ENCODE results near the gene ITGB6. TPM values are rescaled to one million over a fixed set of nuclear protein-coding genes. Genes with fewer than 3 reads are reported as not detected.
A peak's percentile ranks its signal among the peaks of the same experiment; 100 is the strongest.
"Not testable (repeated sequence)": the region's sequence is repeated elsewhere in the genome, so short reads cannot be mapped to it uniquely, and the experiment has no call there.

Gene ITGB6
- total and polyA plus RNA-seq, 5 experiments from 2014 or later, result not detected

DNA sequence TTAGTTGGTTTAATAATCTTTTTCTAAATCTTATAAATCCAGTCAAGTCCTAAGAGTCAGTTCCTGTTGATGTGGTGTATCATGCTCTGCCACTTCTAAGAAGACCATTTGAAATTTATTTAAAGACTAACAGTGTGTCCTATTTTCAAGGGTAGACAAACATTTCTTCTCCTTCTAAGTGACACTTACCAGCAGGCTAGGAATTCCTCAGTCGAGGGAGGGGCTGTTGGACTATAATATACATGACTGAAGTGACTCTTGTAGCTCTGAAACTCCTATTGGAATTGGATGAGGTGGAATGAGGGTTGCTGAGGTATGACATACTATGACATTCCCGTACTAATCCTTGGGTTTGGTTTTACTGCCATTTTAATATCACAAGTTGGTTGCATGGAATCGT is 30.6 kb downstream of the ITGB6 start:
- Mint-ChIP-seq H3K27me3 (no peaks in the 10 kb centered on the region), H3K9me3 (no peaks in the 10 kb centered on the region), H3K36me3 (no peaks in the 10 kb centered on the region), H3K27ac (no peak overlapping the region), H3K4me3 (no peak overlapping the region), H3K4me1 (no peaks in the 10 kb centered on the region)
- DNase-seq (no peak), ATAC-seq (no peak)
- POLR2A ChIA-PET, result no interaction called here

DNA sequence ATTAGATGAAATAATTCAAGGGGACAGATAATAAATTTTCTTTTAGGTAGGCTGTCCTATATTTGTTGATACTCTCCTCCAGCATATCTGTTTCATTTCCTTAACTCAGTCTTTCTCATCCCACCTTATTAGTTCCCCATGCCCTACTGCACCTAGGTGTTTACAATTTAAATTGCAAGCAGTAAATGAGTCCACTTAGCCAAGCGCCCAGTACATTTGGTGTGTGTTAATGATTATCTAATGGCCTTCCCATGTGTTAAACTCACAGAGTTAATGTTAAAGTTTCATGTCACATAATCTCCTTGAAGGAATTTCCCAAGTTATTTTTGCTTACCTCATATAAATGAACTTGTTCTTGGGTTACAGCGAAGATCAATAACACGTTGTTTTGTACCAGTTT is 31.2 kb downstream of the ITGB6 start:
- Mint-ChIP-seq H3K27me3 (no peaks in the 10 kb centered on the region), H3K27ac (no peak overlapping the region), H3K4me1 (no peaks in the 10 kb centered on the region), H3K4me3 (no peak overlapping the region), H3K9me3 (no peaks in the 10 kb centered on the region), H3K36me3 (no peaks in the 10 kb centered on the region)
- POLR2A ChIA-PET, result no interaction called here
- ATAC-seq (no peak), DNase-seq (no peak)

DNA sequence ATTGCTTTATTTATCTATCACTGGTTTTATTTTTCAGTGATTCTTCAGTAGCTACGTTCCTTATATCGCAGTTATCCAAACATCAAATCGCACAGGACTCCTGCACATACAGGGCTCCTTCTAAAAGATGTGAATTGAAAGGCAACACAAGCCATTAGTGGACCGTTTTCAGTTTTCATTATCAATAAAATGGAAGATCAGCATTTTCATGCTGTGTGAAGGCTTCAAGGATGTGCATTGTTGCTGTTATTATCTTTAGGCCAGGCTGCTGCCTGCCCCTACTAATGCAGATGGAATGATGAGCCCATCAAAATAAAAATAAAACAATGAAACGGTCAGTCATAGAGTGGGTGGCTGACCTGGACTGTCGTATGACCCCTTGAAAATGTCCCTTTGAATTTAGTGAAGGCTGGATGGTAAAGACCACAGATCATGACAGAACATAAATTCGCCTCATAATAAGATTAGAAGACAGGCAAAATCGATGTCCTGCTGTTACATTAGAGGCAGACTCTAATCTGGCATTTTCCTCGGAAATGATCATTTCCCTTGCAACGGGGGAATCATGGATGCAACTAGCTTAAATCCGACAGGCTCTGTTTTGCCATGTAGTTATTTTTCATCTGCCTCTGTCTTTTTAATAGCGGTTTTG is 32.9 kb downstream of the ITGB6 start:
- DNase-seq (no peak), ATAC-seq (no peak)
- no peaks in the 10 kb centered on the region for H3K36me3 Mint-ChIP-seq
- H3K9me3 Mint-ChIP-seq, result no peaks in the 10 kb centered on the region
- POLR2A ChIA-PET, result no interaction called here
- no peaks in the 10 kb centered on the region for H3K4me1 Mint-ChIP-seq
- H3K4me3 Mint-ChIP-seq, result no peak overlapping the region
- no peaks in the 10 kb centered on the region for H3K27me3 Mint-ChIP-seq
- H3K27ac Mint-ChIP-seq, result no peak overlapping the region

DNA sequence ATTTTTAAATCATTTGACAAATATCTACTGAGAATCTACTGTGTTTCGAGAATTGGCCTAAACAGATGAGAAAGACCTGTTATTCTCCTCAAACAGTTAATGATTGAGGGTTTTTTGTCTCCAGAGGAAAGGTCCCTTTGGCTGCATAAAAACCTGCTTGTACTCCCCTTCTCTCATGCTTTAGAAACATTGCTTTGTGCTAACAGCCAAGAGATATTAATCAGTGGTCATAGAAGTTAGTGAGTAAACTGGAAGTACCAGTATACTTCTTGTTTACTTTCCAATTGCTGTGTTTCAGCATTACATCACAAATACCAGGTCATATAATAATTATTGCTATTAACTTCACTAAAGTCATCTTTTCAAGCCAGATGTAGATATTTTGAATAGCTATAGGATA is 34.1 kb downstream of the ITGB6 start:
- no peaks in the 10 kb centered on the region for H3K9me3 Mint-ChIP-seq
- H3K36me3 Mint-ChIP-seq, result no peaks in the 10 kb centered on the region
- no peak overlapping the region for H3K27ac Mint-ChIP-seq
- no peak for DNase-seq
- no peaks in the 10 kb centered on the region for H3K27me3 Mint-ChIP-seq
- no peak overlapping the region for H3K4me3 Mint-ChIP-seq
- H3K4me1 Mint-ChIP-seq, result no peaks in the 10 kb centered on the region
- POLR2A ChIA-PET, result no interaction called here
- ATAC-seq, result no peak

DNA sequence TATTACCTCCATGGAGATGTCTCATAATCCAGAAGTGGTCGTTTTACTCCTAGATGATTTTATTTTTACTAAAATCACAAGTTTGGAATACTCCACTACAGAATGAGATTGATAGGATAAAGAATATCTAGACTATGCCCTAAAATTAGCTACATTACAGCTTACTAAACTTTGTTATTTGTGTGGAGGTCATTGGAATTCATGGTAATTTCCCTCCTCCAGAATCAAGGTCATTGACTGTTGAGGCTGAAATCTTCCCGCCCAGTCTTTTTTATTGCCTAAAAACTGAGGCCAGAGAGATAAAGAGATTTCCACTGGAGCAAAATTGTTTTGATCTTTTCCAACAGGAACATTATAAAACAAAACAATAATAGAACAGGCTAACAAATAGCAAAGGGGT is 35.0 kb downstream of the ITGB6 start:
- Mint-ChIP-seq H3K4me1 (no peaks in the 10 kb centered on the region), H3K9me3 (no peaks in the 10 kb centered on the region), H3K27ac (no peak overlapping the region), H3K4me3 (no peak overlapping the region), H3K27me3 (peaks cover 0 to 3% (median 0%) of the 10 kb centered on the region in 5 donors), H3K36me3 (no peaks in the 10 kb centered on the region)
- DNase-seq (no peak), ATAC-seq (no peak)
- POLR2A ChIA-PET, result no interaction called here

DNA sequence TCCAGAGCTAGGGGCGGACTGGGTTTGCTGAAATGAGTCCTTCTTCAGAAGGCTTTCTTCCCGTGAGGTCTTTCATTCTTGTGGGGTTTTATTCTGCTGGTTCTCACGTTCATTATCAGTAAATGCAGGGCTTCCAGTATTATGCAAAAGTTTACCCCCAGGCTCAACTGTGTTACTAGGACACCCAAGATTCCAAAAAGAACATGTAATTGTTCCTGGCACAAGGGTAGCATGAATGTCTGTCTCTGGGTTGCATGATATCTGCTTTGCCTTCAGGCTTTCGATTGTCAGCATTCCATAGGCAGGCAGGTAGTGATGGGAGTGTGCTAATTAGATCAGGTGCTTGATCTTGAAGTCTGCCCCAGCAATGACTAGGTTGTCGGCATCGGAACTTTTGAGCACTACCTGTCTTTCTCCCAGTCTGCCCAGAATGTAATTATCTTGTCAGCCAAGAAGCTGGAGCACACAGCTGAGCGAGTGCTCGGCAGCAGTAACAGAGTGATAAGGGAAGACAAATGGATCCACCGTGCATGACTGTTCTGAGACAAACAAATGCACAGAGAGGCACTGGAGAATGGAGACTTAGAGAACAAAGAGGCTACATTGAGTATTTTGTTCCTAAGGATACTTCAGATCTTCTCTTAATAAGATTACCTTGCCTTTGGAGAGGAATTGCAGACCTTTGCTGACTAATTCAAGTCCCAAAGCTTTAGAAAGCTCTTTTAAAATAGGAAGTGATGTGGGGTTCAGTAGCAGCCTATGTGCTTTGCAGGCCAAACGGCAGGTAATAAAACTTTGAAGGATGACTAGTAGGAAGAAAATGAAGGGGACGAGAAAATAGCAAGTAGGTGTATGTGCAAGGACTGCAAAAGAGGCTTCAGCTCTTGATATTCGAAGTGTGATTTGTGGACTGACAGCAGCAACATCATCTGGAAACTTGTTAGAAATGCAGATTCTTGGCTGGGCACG is 41.9 kb downstream of the ITGB6 start:
- POLR2A ChIA-PET, result no interaction called here
- Mint-ChIP-seq H3K27me3 (peaks cover 0 to 11% (median 4%) of the 10 kb centered on the region in 5 donors), H3K36me3 (no peaks in the 10 kb centered on the region)

DNA sequence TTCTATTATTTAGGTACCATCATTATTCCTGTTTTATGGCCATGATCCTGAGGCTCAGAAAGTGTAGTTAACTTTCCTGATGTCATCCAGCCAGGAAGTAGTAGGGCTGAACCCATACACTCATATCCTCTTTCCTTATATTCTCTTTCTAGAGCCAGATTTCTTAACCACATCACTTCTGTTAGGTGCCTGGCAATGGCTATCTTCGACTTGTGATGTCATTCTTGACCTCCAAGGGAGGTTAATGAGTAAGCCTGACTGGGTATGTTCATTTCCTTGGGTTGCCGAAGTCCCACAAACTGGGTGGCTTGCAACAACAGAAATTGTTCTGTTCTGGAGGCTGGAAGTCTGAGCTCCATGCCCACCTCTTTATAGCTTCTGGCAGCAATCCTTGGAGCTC is 43.4 kb downstream of the ITGB6 start:
- Mint-ChIP-seq H3K36me3 (no peaks in the 10 kb centered on the region), H3K4me3 (no peak overlapping the region), H3K27me3 (peaks cover 0 to 11% (median 4%) of the 10 kb centered on the region in 5 donors), H3K9me3 (peaks cover 0 to 4% (median 0%) of the 10 kb centered on the region in 9 donors), H3K4me1 (no peaks in the 10 kb centered on the region), H3K27ac (no peak overlapping the region)
- DNase-seq (no peak), ATAC-seq (no peak)
- POLR2A ChIA-PET, result no interaction called here

More for the DNA sequence above, 41.9 kb downstream of the ITGB6 start:
- no peak overlapping the region for H3K4me3 Mint-ChIP-seq
- no peak overlapping the region for H3K27ac Mint-ChIP-seq
- peaks cover 0 to 4% (median 0%) of the 10 kb centered on the region in 9 donors for H3K9me3 Mint-ChIP-seq
- DNase-seq (no peak), ATAC-seq (no peak)
- no peaks in the 10 kb centered on the region for H3K4me1 Mint-ChIP-seq

DNA sequence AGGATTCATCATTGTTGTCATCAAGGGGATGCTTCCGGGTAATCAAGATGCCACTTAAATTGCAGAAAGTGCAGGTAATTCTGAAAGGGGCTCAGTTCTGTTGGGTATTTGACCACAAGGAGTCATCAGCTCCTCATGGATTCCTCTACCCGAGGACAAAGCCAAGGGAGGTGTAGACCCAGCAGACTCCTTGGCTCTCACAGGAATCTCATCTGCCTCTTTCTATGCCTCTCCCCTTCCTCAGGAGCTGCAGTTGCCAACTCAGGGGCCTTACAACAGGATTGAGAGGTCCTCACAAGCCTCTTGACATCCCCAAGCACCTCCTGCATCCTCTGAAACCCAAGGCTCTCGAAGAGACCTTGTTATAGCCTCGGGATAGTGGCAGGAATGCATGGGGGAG is 44.0 kb downstream of the ITGB6 start:
- Mint-ChIP-seq H3K9me3 (peaks cover 0 to 4% (median 0%) of the 10 kb centered on the region in 9 donors), H3K27me3 (peaks cover 0 to 11% (median 4%) of the 10 kb centered on the region in 5 donors), H3K4me3 (no peak overlapping the region), H3K36me3 (no peaks in the 10 kb centered on the region), H3K27ac (no peak overlapping the region), H3K4me1 (no peaks in the 10 kb centered on the region)
- DNase-seq (no peak), ATAC-seq (no peak)
- POLR2A ChIA-PET, result no interaction called here

DNA sequence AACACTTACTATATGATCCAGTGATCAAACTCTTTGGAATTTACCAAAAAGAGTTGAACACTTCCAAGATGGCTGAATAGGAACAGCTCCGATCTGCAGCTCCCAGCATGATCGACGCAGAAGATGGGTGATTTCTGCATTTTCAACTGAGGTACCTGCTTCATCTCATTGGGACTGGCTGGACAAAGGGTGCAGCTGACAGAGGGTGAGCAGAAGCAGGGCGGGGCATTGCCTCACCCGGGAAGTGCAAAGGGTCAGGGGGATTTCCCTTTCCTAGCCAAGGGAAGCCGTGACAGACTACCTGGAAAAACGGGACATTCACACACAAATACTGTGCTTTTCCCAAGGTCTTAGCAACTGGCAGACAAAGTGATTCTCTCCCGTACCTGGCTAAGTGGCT is 51.7 kb downstream of the ITGB6 start:
- H3K27me3 Mint-ChIP-seq, DNase-seq, H3K36me3 Mint-ChIP-seq, H3K9me3 Mint-ChIP-seq, POLR2A ChIA-PET, ATAC-seq: not testable (repeated sequence)
- Mint-ChIP-seq H3K4me3 (peak overlapping the region in 1 of 10 donors; percentile 37), H3K27ac (peak overlapping the region in 1 of 10 donors; percentile 84), H3K4me1 (peaks cover 2 to 19% (median 4%) of the 10 kb centered on the region in 4 donors)

DNA sequence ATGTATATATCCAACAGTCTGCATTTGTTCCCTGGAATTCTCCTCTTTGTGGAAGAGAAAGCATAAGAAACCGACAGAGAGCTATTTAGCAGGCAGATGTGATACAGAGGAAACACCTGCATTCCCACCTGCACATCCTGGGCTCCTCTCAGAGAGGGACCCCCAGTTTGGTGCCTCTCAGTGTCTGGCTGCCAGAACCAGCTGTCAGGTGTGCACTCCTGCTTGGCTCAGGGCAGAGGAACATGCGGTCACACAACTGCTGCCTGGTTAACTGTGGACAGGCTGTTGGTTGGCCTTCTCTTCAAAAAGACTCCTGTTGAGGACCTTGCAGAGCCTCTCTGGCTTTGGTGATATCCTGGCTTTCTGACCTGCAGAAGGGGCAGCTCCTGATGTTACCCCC is 54.6 kb downstream of the ITGB6 start:
- H3K4me3 Mint-ChIP-seq, result no peak overlapping the region
- no peaks in the 10 kb centered on the region for H3K36me3 Mint-ChIP-seq
- H3K4me1 Mint-ChIP-seq, result peaks cover 2 to 19% (median 4%) of the 10 kb centered on the region in 4 donors
- POLR2A ChIA-PET, result interaction anchor here (0.6 kb wide), 1 partner anchor 33 kb away, joined by 3 read pairs; no protein-coding TSS in a partner anchor
- ATAC-seq (no peak), DNase-seq (no peak)
- no peak overlapping the region for H3K27ac Mint-ChIP-seq
- no peaks in the 10 kb centered on the region for H3K9me3 Mint-ChIP-seq
- peaks cover 0 to 11% (median 7%) of the 10 kb centered on the region in 5 donors for H3K27me3 Mint-ChIP-seq

DNA sequence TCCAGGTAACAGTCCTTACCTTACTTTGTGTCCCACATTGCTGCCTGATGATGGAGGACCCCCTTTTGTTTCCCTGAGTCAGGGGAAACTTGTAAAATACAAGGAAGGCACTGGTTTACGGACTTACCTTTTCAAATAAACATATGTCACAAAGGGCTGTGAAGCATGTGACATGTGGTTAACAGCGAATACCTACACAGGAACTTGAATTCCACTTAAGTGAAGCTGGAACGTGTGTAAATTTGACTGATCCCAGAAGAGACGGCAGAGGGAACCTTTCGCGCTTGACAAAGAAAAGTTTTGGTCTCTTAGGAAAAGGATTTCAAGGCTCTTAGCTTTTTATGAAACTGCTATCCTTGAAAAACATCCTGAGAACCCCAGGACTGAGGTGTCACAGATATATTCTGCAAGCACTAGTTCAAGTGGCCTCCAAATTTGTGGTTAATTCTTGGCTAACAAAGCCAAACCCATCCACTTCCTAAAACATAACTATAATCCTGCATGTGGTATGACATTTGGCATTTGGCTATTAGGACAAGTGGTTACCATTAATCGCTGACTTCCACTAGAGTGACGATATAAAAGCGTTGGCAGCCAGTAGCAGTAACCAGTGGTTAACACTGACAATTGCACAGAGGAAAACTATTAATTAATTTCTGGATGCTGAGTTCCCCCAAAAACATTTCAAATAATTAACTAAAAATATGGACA is 55.6 kb downstream of the ITGB6 start:
- Mint-ChIP-seq H3K27ac (no peak overlapping the region), H3K9me3 (no peaks in the 10 kb centered on the region), H3K4me3 (no peak overlapping the region), H3K4me1 (peaks cover 0 to 16% (median 4%) of the 10 kb centered on the region in 4 donors), H3K27me3 (peaks cover 0 to 10% (median 7%) of the 10 kb centered on the region in 5 donors), H3K36me3 (no peaks in the 10 kb centered on the region)
- POLR2A ChIA-PET, result no interaction called here
- ATAC-seq (no peak), DNase-seq (no peak)

DNA sequence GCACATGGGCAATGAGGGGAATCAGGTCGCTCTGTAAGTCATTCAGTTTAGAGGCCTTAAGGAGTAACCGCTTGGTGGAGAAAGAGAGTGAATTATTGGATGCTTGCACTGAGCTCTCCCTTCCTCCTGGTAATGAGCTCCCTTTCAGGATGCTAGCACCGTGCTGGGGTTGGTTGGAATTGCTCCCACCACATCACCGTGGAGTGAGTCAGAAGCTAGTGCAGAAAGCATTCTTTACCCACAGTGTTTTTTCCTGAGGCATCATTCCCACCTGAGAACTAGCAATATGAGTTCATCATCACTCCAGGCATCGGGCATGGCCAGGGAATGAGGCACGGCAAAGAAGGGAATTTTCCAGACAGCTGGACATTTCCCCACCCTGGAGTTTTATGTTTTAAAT is 57.6 kb downstream of the ITGB6 start:
- Mint-ChIP-seq H3K4me1 (no peaks in the 10 kb centered on the region), H3K27me3 (peaks cover 0 to 7% (median 6%) of the 10 kb centered on the region in 5 donors), H3K9me3 (no peaks in the 10 kb centered on the region), H3K27ac (no peak overlapping the region), H3K36me3 (no peaks in the 10 kb centered on the region), H3K4me3 (no peak overlapping the region)
- DNase-seq (no peak), ATAC-seq (no peak)
- POLR2A ChIA-PET, result no interaction called here

DNA sequence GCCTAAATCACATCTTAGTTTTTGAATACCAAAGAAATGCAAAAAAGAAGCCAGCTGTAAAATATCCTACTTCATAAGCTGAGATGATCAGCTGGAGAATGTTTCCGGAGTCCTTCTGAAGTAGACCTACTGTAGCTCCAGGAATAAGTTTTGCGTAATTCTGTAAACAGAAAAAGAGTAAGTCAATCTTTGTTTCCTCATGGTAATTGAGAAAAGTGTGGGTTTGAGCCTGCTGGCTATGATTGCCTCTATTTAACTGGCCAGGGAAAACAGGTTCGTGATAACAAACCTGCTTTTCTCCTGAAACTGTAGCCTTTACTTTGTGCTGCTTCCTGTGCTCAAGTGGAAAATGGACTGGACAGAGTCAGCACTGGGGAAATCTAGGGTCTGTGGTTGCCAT is 58.2 kb downstream of the ITGB6 start:
- peaks cover 0 to 8% (median 6%) of the 10 kb centered on the region in 5 donors for H3K27me3 Mint-ChIP-seq
- H3K27ac Mint-ChIP-seq, result no peak overlapping the region
- no peaks in the 10 kb centered on the region for H3K9me3 Mint-ChIP-seq
- H3K4me1 Mint-ChIP-seq, result no peaks in the 10 kb centered on the region
- POLR2A ChIA-PET, result no interaction called here
- H3K4me3 Mint-ChIP-seq, result no peak overlapping the region
- DNase-seq (no peak), ATAC-seq (no peak)
- no peaks in the 10 kb centered on the region for H3K36me3 Mint-ChIP-seq

Data from naive thymus-derived CD8-positive, alpha-beta T cell (primary cell).